ENCODE measurements around the gene CEP55.
"Not testable (repeated sequence)": the region's sequence is repeated elsewhere in the genome, so short reads cannot be mapped to it uniquely, and the experiment has no call there.

CEP55 gene

DNA sequence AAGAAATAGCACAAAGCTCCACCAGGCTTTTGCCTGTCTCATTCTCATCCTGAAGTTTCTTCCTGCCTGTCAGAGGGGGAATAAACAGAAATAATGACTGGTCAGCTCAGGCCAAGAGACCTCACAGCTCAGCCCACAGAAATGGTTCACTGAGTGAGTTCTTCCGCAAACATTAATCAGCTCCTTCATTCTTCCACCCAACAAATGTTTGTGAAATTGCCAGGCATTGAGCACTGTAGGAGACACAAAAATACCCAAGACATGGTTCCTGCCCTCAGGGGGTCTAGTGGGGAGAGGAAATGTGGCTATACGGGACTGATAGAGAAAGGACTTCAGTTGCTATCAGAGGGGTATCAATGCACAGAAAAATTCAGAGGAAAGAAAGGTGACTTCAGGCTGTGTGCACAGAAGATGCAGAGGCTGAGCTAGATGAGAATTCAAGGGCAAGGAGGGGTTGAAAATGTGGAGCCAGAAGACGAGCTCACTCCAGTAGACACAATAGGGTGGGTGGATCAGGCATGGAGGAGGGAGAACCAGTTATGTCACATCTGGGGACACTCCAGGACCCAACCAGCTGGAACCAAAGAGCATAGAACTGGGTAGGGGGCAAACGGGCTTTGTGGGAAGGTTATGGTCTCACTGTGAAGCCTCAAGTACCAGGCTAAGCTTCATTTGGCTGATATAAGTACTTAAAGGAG lies 35.2 kb upstream of the CEP55 start:
- H3K27ac ChIP-seq (ENCODE audit: low read length), result no peak overlapping the region
- H3K4me3 ChIP-seq (ENCODE audit: low read length), result no peak overlapping the region
- no peaks in the 10 kb centered on the region for H3K36me3 ChIP-seq (ENCODE audit: control insufficient read depth, low read depth, low read length)
- no peak overlapping the region for H3K9ac ChIP-seq (ENCODE audit: low read length)
- H3K27me3 ChIP-seq (ENCODE audit: control insufficient read depth, insufficient read depth, low read length), result no peaks in the 10 kb centered on the region
- H3K9me3 ChIP-seq (ENCODE audit: control insufficient read depth, low read depth, low read length), result no peaks in the 10 kb centered on the region
- no peaks in the 10 kb centered on the region for H3K4me1 ChIP-seq (ENCODE audit: control insufficient read depth, low read depth, low read length)

DNA sequence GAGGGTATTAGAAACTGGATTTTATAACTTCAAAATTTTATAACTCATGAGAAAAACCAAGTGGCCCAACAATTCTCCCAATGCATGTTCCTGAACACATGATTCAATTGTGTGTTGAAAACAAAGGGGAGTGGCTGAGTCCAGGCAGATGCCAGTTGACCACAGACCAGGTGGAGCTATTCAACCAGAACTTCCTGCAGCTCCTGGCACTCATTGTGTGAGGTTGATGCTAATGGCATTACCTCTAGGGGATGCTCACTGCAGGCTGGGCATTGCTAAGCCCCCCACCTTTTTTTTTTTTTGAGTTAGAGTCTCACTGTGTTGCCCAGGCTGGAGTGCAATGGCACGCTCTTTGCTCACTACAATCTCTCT lies 34.6 kb upstream of the CEP55 start:
- Histone ChIP-seq H3K4me1 (ENCODE audit: control insufficient read depth, low read depth, low read length) (no peaks in the 10 kb centered on the region), H3K27ac (ENCODE audit: low read length) (no peak overlapping the region), H3K27me3 (ENCODE audit: control insufficient read depth, insufficient read depth, low read length) (no peaks in the 10 kb centered on the region), H3K9ac (ENCODE audit: low read length) (no peak overlapping the region), H3K4me3 (ENCODE audit: low read length) (no peak overlapping the region), H3K9me3 (ENCODE audit: control insufficient read depth, low read depth, low read length) (no peaks in the 10 kb centered on the region), H3K36me3 (ENCODE audit: control insufficient read depth, low read depth, low read length) (no peaks in the 10 kb centered on the region)

DNA sequence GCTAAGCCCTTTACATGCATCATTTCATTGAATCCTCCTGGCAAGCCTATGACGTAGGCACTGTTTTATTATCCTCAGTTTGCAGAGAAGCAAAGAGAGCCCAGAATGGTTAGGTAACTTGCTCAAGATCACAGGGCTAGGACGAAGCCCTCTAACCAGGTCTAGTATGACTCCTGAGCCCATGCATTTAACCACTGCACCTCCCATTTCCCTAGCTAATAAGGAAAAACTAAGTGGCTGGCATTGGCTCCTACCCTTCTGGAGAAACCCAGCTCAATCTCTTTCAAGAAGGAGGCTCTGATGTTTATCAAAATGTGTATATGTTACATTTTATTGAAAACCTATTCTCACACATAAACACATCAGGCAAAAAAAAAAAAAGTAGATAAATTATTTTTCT lies 34.0 kb upstream of the CEP55 start:
- H3K9ac ChIP-seq (ENCODE audit: low read length), result no peak overlapping the region
- no peaks in the 10 kb centered on the region for H3K9me3 ChIP-seq (ENCODE audit: control insufficient read depth, low read depth, low read length)
- H3K27me3 ChIP-seq (ENCODE audit: control insufficient read depth, insufficient read depth, low read length), result no peaks in the 10 kb centered on the region
- H3K36me3 ChIP-seq (ENCODE audit: control insufficient read depth, low read depth, low read length), result no peaks in the 10 kb centered on the region
- no peaks in the 10 kb centered on the region for H3K4me1 ChIP-seq (ENCODE audit: control insufficient read depth, low read depth, low read length)
- H3K4me3 ChIP-seq (ENCODE audit: low read length), result no peak overlapping the region
- H3K27ac ChIP-seq (ENCODE audit: low read length), result no peak overlapping the region

GRCh38 chr10:93462881-93463280 lies 33.5 kb upstream of the CEP55 start:
- Histone ChIP-seq H3K27ac (ENCODE audit: low read length) (no peak overlapping the region), H3K9ac (ENCODE audit: low read length) (no peak overlapping the region), H3K4me1 (ENCODE audit: control insufficient read depth, low read depth, low read length) (no peaks in the 10 kb centered on the region)

GRCh38 chr10:93463723-93464476 lies 32.5 kb upstream of the CEP55 start:
- Histone ChIP-seq H3K27ac (ENCODE audit: low read length) (no peak overlapping the region), H3K9me3 (ENCODE audit: control insufficient read depth, low read depth, low read length) (no peaks in the 10 kb centered on the region), H3K4me3 (ENCODE audit: low read length) (no peak overlapping the region), H3K9ac (ENCODE audit: low read length) (no peak overlapping the region), H3K27me3 (ENCODE audit: control insufficient read depth, insufficient read depth, low read length) (no peaks in the 10 kb centered on the region), H3K4me1 (ENCODE audit: control insufficient read depth, low read depth, low read length) (no peaks in the 10 kb centered on the region), H3K36me3 (ENCODE audit: control insufficient read depth, low read depth, low read length) (no peaks in the 10 kb centered on the region)

More at GRCh38 chr10:93462881-93463280, 33.5 kb upstream of the CEP55 start:
- Histone ChIP-seq H3K27me3 (ENCODE audit: control insufficient read depth, insufficient read depth, low read length) (no peaks in the 10 kb centered on the region), H3K4me3 (ENCODE audit: low read length) (no peak overlapping the region), H3K9me3 (ENCODE audit: control insufficient read depth, low read depth, low read length) (no peaks in the 10 kb centered on the region), H3K36me3 (ENCODE audit: control insufficient read depth, low read depth, low read length) (no peaks in the 10 kb centered on the region)

GRCh38 chr10:93464776-93465388 lies 31.5 kb upstream of the CEP55 start:
- Histone ChIP-seq H3K9ac (ENCODE audit: low read length) (no peak overlapping the region), H3K4me3 (ENCODE audit: low read length) (no peak overlapping the region), H3K9me3 (ENCODE audit: control insufficient read depth, low read depth, low read length) (no peaks in the 10 kb centered on the region), H3K27ac (ENCODE audit: low read length) (no peak overlapping the region), H3K27me3 (ENCODE audit: control insufficient read depth, insufficient read depth, low read length) (no peaks in the 10 kb centered on the region), H3K36me3 (ENCODE audit: control insufficient read depth, low read depth, low read length) (no peaks in the 10 kb centered on the region), H3K4me1 (ENCODE audit: control insufficient read depth, low read depth, low read length) (no peaks in the 10 kb centered on the region)

- peaks cover 2% of the 10 kb centered on the region for H3K4me1 ChIP-seq (ENCODE audit: control insufficient read depth, low read depth, low read length)
- H3K27ac ChIP-seq (ENCODE audit: low read length), result no peak overlapping the region
- H3K9ac ChIP-seq (ENCODE audit: low read length), result no peak overlapping the region
- H3K27me3 ChIP-seq (ENCODE audit: control insufficient read depth, insufficient read depth, low read length), result no peaks in the 10 kb centered on the region
- no peaks in the 10 kb centered on the region for H3K36me3 ChIP-seq (ENCODE audit: control insufficient read depth, low read depth, low read length)
- no peak overlapping the region for H3K4me3 ChIP-seq (ENCODE audit: low read length)
- no peaks in the 10 kb centered on the region for H3K9me3 ChIP-seq (ENCODE audit: control insufficient read depth, low read depth, low read length)
These were observed 30.4 kb upstream of the CEP55 start for GRCh38 chr10:93465806-93466675.

DNA sequence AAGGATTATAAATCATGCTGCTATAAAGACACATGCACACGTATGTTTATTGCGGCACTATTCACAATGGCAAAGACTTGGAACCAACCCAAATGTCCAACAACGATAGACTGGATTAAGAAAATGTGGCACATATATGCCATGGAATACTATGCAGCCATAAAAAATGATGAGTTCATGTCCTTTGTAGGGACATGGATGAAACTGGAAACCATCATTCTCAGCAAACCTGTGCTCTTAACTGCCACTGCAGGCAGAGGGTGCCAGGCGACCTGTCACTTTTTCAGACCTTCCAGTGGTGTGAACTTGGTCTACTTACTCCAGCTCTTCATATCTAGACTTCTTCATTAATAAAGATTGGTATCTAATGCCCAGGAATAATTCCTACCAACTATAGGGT lies 28.8 kb upstream of the CEP55 start:
- not testable (repeated sequence) for H3K9ac ChIP-seq (ENCODE audit: low read length); H3K9me3 ChIP-seq (ENCODE audit: control insufficient read depth, low read depth, low read length); H3K27ac ChIP-seq (ENCODE audit: low read length); H3K4me1 ChIP-seq (ENCODE audit: control insufficient read depth, low read depth, low read length); H3K4me3 ChIP-seq (ENCODE audit: low read length); H3K36me3 ChIP-seq (ENCODE audit: control insufficient read depth, low read depth, low read length); H3K27me3 ChIP-seq (ENCODE audit: control insufficient read depth, insufficient read depth, low read length)

DNA sequence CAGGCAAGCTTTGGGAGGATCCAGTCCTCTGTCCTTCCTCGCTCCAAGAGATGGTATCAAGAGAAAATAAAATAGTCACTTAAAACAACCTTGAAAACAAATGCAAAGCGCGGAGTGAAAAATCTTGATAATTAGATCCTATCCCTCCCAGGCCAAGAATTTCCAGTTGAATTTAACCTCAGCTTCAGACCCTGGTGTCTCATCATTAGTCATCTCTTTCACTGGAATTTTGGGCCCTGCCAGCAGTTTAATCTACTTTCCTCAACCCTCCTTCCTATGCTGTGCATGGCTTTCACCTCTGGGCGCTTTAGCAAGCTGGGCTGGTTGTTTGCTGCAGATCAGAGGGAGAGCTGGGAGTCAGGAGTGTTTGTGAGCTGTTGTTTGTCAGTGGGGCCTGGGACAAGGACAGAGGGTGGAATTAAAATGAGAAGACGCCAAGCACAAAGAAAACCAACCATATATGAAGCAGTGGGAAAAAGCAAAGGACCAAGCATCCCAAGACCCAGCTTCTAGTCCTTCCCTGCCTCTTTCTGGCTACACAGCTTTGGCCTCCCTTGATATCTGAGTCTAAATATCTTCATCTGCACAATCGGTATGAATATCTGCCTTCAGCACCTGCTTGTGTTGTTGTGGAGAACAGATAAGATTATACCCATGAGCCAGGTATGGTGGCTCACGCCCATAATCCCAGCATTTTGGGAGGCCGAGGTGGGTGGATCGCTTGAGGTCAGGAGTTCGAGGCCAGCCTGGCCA lies 27.8 kb upstream of the CEP55 start:
- Histone ChIP-seq H3K27ac (ENCODE audit: low read length) (no peak overlapping the region), H3K9me3 (ENCODE audit: control insufficient read depth, low read depth, low read length) (no peaks in the 10 kb centered on the region), H3K36me3 (ENCODE audit: control insufficient read depth, low read depth, low read length) (no peaks in the 10 kb centered on the region), H3K4me3 (ENCODE audit: low read length) (no peak overlapping the region), H3K4me1 (ENCODE audit: control insufficient read depth, low read depth, low read length) (peaks cover 6% of the 10 kb centered on the region), H3K27me3 (ENCODE audit: control insufficient read depth, insufficient read depth, low read length) (no peaks in the 10 kb centered on the region), H3K9ac (ENCODE audit: low read length) (no peak overlapping the region)

- Histone ChIP-seq H3K9ac (ENCODE audit: low read length) (no peak overlapping the region), H3K9me3 (ENCODE audit: control insufficient read depth, low read depth, low read length) (no peaks in the 10 kb centered on the region), H3K4me3 (ENCODE audit: low read length) (no peak overlapping the region), H3K36me3 (ENCODE audit: control insufficient read depth, low read depth, low read length) (no peaks in the 10 kb centered on the region), H3K27me3 (ENCODE audit: control insufficient read depth, insufficient read depth, low read length) (no peaks in the 10 kb centered on the region), H3K27ac (ENCODE audit: low read length) (no peak overlapping the region), H3K4me1 (ENCODE audit: control insufficient read depth, low read depth, low read length) (peaks cover 6% of the 10 kb centered on the region)
These were observed 27.0 kb upstream of the CEP55 start for GRCh38 chr10:93469454-93469853.

All from iPS-18a (cell line).